ENCODE data around the gene SPATA31D3.

Gene SPATA31D3

DNA sequence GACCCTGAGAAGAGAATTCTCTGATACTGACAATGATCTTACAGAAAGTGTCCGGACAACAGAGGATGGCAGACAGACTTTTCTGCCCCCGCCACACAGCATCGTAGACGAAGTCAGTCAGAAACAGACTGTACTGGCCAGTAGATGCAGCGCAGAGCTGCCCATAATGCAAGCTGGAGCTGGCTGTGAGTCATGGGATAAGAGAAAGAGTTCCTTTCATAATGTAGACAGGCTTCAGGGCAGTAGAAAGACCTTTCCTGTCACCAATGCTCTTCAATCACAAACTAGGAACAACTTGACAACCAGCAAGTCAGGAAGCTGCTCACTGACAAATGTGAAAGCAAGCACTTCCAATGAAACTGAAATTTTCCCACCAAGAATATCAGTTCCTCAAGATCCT is 50.4 kb downstream of the SPATA31D3 start:
- WGBS (ENCODE audit: extremely low coverage, insufficient coverage, insufficient read length): no CpG with 5 or more reads among the region's 5 CpGs
- no peak overlapping the region for H3K23ac ChIP-seq (ENCODE audit: low read length)
- no peak overlapping the region for H4K12ac ChIP-seq (ENCODE audit: low read depth, low read length)
- H2AFZ ChIP-seq (ENCODE audit: insufficient read depth, low read length, poor library complexity): no peak overlapping the region
- H2BK120ac ChIP-seq (ENCODE audit: insufficient read depth, low read length, poor library complexity): no peak overlapping the region
- H3K4ac ChIP-seq (ENCODE audit: low read depth, low read length): no peak overlapping the region
- no peaks in the 10 kb centered on the region for H3K4me1 ChIP-seq (ENCODE audit: control insufficient read depth in 1 of 2, insufficient read depth in 2 of 2, low read length in 2 of 2)
- H2AK5ac ChIP-seq (ENCODE audit: low read length): no peak overlapping the region
- H2BK5ac ChIP-seq (ENCODE audit: low read depth, low read length, poor library complexity): no peak overlapping the region
- no peaks in the 10 kb centered on the region for H3K79me2 ChIP-seq (ENCODE audit: control insufficient read depth, insufficient read depth, low read length, poor library complexity)
- peaks cover 2% of the 10 kb centered on the region for H3K9me3 ChIP-seq (ENCODE audit: insufficient read depth, low read depth, low read length)
- no peaks in the 10 kb centered on the region for H3K79me1 ChIP-seq (ENCODE audit: low read length)
- no peak overlapping the region for H2BK12ac ChIP-seq (ENCODE audit: low read length)
- H3K36me3 ChIP-seq (ENCODE audit: control insufficient read depth in 1 of 2, insufficient read depth in 2 of 2, low read length in 2 of 2): no peaks in the 10 kb centered on the region
- no peak overlapping the region for H3K4me2 ChIP-seq (ENCODE audit: low read length)
- H3K4me3 ChIP-seq (ENCODE audit: low read depth, low read length): no peak overlapping the region
- H3K27me3 ChIP-seq (ENCODE audit: insufficient read depth, low read length): no peaks in the 10 kb centered on the region
- no peak overlapping the region for H4K8ac ChIP-seq (ENCODE audit: low read depth, low read length)
- no peak for DNase-seq
- no peak overlapping the region for H4K91ac ChIP-seq (ENCODE audit: low read depth, low read length)
- no peak overlapping the region for H3K18ac ChIP-seq (ENCODE audit: low read length)
- H3K14ac ChIP-seq (ENCODE audit: low read length): no peak overlapping the region
- H3K27ac ChIP-seq (ENCODE audit: low read depth, low read length): no peak overlapping the region
- H3K9ac ChIP-seq (ENCODE audit: low read length): no peak overlapping the region

All from trophoblast cell (in vitro differentiated cells and primary cell).